ENCODE measurements around the gene ABCC3. TPM values are rescaled to one million over a fixed set of nuclear protein-coding genes. Genes with fewer than 3 reads are reported as not detected.

Gene ABCC3
- total and polyA plus RNA-seq, 12 donors, result 0.23 to 5.7 (median 1.1) TPM; not detected in 1

GRCh38 chr17:50682441-50682840, 47.8 kb downstream of the ABCC3 start:
- DNase-seq (no peak), ATAC-seq (no peak)
- no peaks in the 10 kb centered on the region for H3K9me3 ChIP-seq
- no peaks in the 10 kb centered on the region for H3K27me3 ChIP-seq
- H3K36me3 ChIP-seq, result no peaks in the 10 kb centered on the region
- no peak overlapping the region for H3K27ac ChIP-seq
- peaks cover 0 to 25% (median 15%) of the 10 kb centered on the region in 9 donors for H3K4me1 ChIP-seq
- intact Hi-C loops (cut with DNase I), result loop anchor here in 7 of 10 donors (5.0 to 10.0 kb wide), 3 partner anchors 50 to 198 kb away; partner anchors contain the start of genes ABCC3 (in 5 of the 7) and SPATA20 (in 3 of the 7)
- H3K4me3 ChIP-seq, result no peak overlapping the region
- TF ChIP-seq, protein P1, sequence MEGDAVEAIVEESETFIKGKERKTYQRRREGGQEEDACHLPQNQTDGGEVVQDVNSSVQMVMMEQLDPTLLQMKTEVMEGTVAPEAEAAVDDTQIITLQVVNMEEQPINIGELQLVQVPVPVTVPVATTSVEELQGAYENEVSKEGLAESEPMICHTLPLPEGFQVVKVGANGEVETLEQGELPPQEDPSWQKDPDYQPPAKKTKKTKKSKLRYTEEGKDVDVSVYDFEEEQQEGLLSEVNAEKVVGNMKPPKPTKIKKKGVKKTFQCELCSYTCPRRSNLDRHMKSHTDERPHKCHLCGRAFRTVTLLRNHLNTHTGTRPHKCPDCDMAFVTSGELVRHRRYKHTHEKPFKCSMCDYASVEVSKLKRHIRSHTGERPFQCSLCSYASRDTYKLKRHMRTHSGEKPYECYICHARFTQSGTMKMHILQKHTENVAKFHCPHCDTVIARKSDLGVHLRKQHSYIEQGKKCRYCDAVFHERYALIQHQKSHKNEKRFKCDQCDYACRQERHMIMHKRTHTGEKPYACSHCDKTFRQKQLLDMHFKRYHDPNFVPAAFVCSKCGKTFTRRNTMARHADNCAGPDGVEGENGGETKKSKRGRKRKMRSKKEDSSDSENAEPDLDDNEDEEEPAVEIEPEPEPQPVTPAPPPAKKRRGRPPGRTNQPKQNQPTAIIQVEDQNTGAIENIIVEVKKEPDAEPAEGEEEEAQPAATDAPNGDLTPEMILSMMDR (IDR thresholded peaks at IDR 0.05), result no peak
- WGBS, 2 donors, result 75 to 76% methylated on average over 3 of the region's 3 CpGs

GRCh38 chr17:50682938-50683337, 48.3 kb downstream of the ABCC3 start:
- TF ChIP-seq, protein P1 (IDR thresholded peaks at IDR 0.05), result no peak
- no peaks in the 10 kb centered on the region for H3K27me3 ChIP-seq
- no peak overlapping the region for H3K4me3 ChIP-seq
- H3K4me1 ChIP-seq, result peaks cover 0 to 25% (median 15%) of the 10 kb centered on the region in 9 donors
- no peak for DNase-seq
- ATAC-seq, result no peak
- H3K27ac ChIP-seq, result no peak overlapping the region
- no peaks in the 10 kb centered on the region for H3K9me3 ChIP-seq
- H3K36me3 ChIP-seq, result no peaks in the 10 kb centered on the region
- WGBS, 2 donors, result 90 to 95% methylated on average over 3 of the region's 3 CpGs
- intact Hi-C loops (cut with DNase I), result loop anchor here in 7 of 10 donors (5.0 to 10.0 kb wide), 3 partner anchors 51 to 198 kb away; partner anchors contain the start of genes ABCC3 (in 5 of the 7) and SPATA20 (in 3 of the 7)

DNA sequence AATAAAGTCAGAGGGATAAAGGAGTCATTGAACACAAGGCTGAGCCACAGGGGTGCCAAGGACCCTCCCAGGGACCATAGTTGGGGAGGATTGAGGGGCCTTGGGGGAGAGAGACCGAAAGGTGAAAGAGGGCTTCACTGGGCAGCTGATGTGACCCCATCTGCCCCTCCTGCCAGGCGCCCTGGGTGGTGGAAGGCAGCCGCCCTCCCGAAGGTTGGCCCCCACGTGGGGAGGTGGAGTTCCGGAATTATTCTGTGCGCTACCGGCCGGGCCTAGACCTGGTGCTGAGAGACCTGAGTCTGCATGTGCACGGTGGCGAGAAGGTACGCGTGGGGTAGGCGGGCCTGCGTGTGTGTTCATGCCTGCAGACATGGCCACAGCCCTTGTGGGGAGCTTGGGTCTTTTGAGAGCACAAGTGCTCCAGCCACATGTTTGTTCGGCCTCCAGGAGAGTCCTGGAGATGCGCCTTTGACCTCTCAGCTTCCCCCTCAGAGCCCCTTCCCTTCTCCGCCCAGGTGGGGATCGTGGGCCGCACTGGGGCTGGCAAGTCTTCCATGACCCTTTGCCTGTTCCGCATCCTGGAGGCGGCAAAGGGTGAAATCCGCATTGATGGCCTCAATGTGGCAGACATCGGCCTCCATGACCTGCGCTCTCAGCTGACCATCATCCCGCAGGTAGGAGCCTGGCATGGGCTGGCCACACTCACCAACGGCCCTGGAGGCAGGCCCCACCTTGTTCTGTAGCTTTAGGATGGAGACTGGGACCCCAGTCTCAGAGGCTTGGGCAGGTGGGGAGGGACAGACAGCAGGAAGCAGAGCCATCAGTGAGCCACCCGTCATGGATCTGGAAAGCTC, 49.0 kb downstream of the ABCC3 start:
- WGBS, 2 donors, result 93 to 96% methylated on average over 28 of the region's 28 CpGs
- ATAC-seq (no peak), DNase-seq (no peak)
- H3K36me3 ChIP-seq, result no peaks in the 10 kb centered on the region
- TF ChIP-seq, protein P1 (IDR thresholded peaks at IDR 0.05), result no peak
- intact Hi-C loops (cut with DNase I), result loop anchor here in 7 of 10 donors (5.0 to 10.0 kb wide), 3 partner anchors 51 to 199 kb away; partner anchors contain the start of genes ABCC3 (in 5 of the 7) and SPATA20 (in 3 of the 7)
- no peaks in the 10 kb centered on the region for H3K9me3 ChIP-seq
- H3K4me3 ChIP-seq, result no peak overlapping the region
- no peaks in the 10 kb centered on the region for H3K27me3 ChIP-seq
- H3K27ac ChIP-seq, result no peak overlapping the region
- peaks cover 0 to 25% (median 15%) of the 10 kb centered on the region in 9 donors for H3K4me1 ChIP-seq

DNA sequence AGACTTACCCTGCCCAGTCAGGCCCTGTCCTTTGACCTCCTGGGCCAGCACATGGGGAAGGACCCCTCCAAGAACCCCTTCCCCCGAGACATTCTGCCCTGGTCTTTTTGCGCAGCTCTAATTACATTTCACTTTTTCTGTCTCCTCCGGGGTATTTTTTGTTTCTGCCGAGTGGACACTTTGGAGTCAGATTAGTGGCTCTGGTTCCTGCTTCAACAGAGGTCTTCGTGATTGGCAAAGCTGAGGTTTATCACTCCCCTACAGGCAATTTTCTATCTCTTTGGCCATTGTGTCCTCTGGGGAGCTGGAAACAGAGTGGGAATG, 49.6 kb downstream of the ABCC3 start:
- ATAC-seq (no peak), DNase-seq (no peak)
- TF ChIP-seq, protein P1 (IDR thresholded peaks at IDR 0.05), result no peak
- no peak overlapping the region for H3K27ac ChIP-seq
- peaks cover 0 to 30% (median 15%) of the 10 kb centered on the region in 9 donors for H3K4me1 ChIP-seq
- no peaks in the 10 kb centered on the region for H3K36me3 ChIP-seq
- H3K27me3 ChIP-seq, result no peaks in the 10 kb centered on the region
- 89 to 95% methylated on average over 5 of the region's 5 CpGs for WGBS, 2 donors
- no peaks in the 10 kb centered on the region for H3K9me3 ChIP-seq
- intact Hi-C loops (cut with DNase I), result loop anchor here in 7 of 10 donors (5.0 to 10.0 kb wide), 3 partner anchors 52 to 199 kb away; partner anchors contain the start of genes ABCC3 (in 5 of the 7) and SPATA20 (in 3 of the 7)
- no peak overlapping the region for H3K4me3 ChIP-seq

Data from heart right ventricle (tissue), 16 donors.